Esophagus squamous epithelium (tissue), 4 donors: Measurements from ENCODE around the gene REPS2.

Experiments
- CTCF ChIP-seq, 6 experiments: fragments of 450-650 bp in 4 of 6; fragments of 200-600 bp in 2 of 6; sonication (generic) in 2 of 6; IDR thresholded peaks; one replicate each; pipeline ENCODE4 v1.5.1; 2016 to 2019; ENCODE audit warnings: antibody characterized with exemption in 6 of 6, mild to moderate bottlenecking in 4 of 6, moderate library complexity in 4 of 6
- POLR2A ChIP-seq, 4 donors: fragments of 450-650 bp; IDR thresholded peaks; one replicate each; pipeline ENCODE4 v1.6.1; 2017; ENCODE audit warnings: antibody characterized with exemption in 4 of 4, mild to moderate bottlenecking in 4 of 4, moderate library complexity in 3 of 4

- TF ChIP-seq CTCF (IDR thresholded peaks at IDR 0.05): no peak
- TF ChIP-seq POLR2A (IDR thresholded peaks at IDR 0.05): no peak
These were observed 130.9 kb downstream of the REPS2 start for GRCh38 chrX:17077361-17077760.
